GM18868 (cell line): ENCODE measurements around the gene CD80.

Experiments used
- ATAC-seq: cut with Tn5 transposase; IDR thresholded peaks from one replicate; pipeline ENCODE4 v1.9.1; 2021; ENCODE audit warnings: mild to moderate bottlenecking, moderate library complexity; ENCODE audit not compliant: unreplicated experiment

The CD80 gene

GRCh38 chr3:119550192-119550910, 9.1 kb downstream of the CD80 start:
- ATAC-seq: peak; percentile 48

- no peak for ATAC-seq
These were observed 11.1 kb downstream of the CD80 start for GRCh38 chr3:119548341-119548740.

GRCh38 chr3:119547227-119547626, 12.2 kb downstream of the CD80 start:
- no peak for ATAC-seq

- ATAC-seq: no peak
These were observed 16.3 kb downstream of the CD80 start for GRCh38 chr3:119543147-119543546.

GRCh38 chr3:119542168-119542767, 17.1 kb downstream of the CD80 start:
- ATAC-seq: no peak

GRCh38 chr3:119541547-119541946, 17.9 kb downstream of the CD80 start:
- peak; percentile 40 for ATAC-seq

GRCh38 chr3:119538772-119539171, 20.6 kb downstream of the CD80 start:
- ATAC-seq: peak; percentile 65

- ATAC-seq: no peak
These were observed 22.7 kb downstream of the CD80 start for GRCh38 chr3:119536757-119537156.

GRCh38 chr3:119534296-119534695, 25.1 kb downstream of the CD80 start:
- no peak for ATAC-seq

GRCh38 chr3:119531151-119531550, 28.3 kb downstream of the CD80 start:
- ATAC-seq: no peak

- no peak for ATAC-seq
These were observed 29.0 kb downstream of the CD80 start for GRCh38 chr3:119530456-119530855.

GRCh38 chr3:119529883-119530282, 29.5 kb downstream of the CD80 start:
- ATAC-seq: no peak

- ATAC-seq: no peak
These were observed 31.7 kb downstream of the CD80 start for GRCh38 chr3:119527714-119528113.

- ATAC-seq: peak; percentile 42
These were observed 34.3 kb downstream of the CD80 start for GRCh38 chr3:119524931-119525662.

GRCh38 chr3:119518026-119518425, 41.4 kb downstream of the CD80 start:
- no peak for ATAC-seq

- no peak for ATAC-seq
These were observed 42.3 kb downstream of the CD80 start for GRCh38 chr3:119517112-119517511.

- no peak for ATAC-seq
These were observed 44.8 kb downstream of the CD80 start for GRCh38 chr3:119514637-119515036.

- ATAC-seq: no peak
These were observed 48.7 kb downstream of the CD80 start for GRCh38 chr3:119510690-119511089.

GRCh38 chr3:119508172-119508845, 51.1 kb downstream of the CD80 start:
- peak; percentile 70 for ATAC-seq

GRCh38 chr3:119507404-119507803, 52.0 kb downstream of the CD80 start:
- no peak for ATAC-seq

GRCh38 chr3:119506631-119507030, 52.8 kb downstream of the CD80 start:
- ATAC-seq: no peak
